ENCODE data around the gene RNF144B.
"Not testable (repeated sequence)": the region's sequence is repeated elsewhere in the genome, so short reads cannot be mapped to it uniquely, and the experiment has no call there.

The RNF144B gene

DNA sequence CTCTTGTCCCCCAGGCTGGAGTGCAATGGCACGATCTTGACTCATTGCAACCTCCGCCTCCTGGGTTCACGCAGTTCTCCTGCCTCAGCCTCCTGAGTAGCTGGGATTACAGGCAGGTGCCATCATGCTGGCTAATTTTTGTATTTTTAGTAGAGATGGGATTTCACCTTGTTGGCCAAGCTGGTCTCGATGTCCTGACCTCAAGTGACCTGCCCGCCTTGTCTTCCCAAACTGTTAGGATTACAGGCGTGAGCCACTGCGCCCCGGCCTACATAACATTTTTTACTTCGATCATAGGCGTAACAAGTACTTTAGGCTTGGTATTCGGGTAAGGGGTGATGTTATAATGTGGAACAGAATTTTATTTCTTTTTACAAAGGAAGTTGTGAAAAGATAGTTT, 22.5 kb downstream of the RNF144B start:
- not testable (repeated sequence) for DNase-seq (ENCODE audit: low read depth)

DNA sequence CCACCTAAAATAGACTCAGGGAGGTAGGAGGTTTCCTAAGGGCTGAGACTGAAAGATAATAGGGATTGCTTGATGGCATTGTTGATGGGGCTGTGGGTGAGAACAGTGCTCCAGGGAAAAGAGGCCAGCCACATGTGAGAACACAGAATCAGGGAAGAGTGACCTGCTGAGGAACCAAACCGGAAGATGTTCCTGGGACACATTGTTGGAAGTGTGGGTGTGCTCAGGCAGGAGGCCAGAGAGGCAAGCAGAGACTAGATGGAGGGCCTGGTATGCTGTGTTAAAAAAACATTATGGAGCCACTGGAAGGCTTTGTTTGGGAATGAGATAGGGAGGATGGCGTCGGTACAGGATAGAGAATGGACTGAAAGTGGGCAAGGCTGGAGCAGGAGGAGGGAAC, 23.3 kb downstream of the RNF144B start:
- DNase-seq (ENCODE audit: low read depth): no peak

DNA sequence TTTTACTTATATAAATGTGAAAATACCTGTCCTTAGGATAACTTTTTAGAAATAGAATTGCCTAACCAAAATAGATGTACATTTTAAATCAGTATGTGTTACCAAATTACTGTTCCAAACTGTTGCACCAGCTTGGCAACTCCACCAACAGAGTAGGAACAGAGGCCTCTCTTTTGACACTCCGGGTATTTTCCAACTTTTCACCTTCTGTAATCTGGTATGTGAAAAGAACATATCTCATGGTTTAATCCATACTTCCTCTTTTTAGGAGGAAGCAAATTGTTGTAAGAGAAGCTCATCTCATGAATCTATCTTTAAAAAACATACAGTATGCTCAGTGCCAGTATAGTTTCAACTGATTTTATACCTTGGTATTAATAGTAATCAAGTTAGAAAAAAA, 24.9 kb downstream of the RNF144B start:
- DNase-seq (ENCODE audit: low read depth): no peak

DNA sequence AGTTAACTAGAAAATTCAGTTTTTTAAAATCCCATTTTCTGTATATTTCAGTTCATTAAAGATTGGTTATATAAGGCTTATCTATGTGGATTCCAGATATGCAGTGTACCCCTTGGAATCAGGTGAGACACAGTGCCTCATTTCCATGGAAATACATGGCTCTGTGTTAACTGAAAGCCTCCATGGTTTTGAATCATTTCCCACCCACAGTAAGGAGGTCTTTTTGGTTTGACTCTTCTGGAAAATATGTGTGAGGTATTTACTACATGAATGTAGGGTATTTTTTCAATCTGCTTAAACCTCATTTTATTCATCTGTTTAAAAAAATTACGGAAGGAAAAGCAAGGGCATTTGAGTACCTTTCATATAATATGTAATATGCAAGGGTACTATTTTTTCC, 25.5 kb downstream of the RNF144B start:
- no peak for DNase-seq (ENCODE audit: low read depth)

DNA sequence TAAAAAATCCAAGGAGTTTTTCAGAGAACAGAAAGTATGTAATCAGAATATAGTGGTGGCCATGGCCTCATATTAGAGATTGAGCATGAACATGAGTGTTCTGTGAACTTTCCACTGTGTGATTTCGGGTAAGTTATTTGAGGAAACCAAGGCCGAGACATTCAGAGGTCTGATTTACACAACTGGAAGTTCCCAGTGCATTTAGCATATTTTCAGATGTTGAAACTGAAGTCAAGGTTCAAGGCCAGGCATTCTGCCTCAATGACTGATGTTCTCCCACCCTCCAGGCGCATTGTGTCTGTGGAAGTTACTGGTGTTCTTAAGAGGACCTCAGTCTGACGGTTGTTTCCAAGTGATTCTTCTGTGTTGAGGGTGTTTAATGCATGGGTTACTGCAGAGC, 26.2 kb downstream of the RNF144B start:
- no peak for DNase-seq (ENCODE audit: low read depth)

DNA sequence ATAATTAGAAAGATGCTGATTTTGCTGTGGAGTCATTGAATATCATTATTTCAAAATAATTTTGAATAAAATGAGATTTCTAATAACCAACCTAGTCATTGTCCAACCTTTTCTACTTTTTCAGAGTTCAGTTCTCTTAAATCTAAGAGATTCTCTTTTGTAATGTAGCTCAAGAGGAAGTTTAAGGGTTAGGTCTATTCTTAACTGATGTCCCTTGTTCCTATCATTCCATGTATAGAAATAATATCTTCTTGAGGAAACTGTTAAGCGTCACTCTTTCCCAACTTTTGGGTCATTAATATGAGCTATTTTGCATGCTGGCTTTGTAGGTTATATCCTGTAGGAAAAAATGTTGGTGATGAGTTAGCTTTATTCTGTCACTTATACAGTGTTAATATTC, 27.0 kb downstream of the RNF144B start:
- no peak for DNase-seq (ENCODE audit: low read depth)

DNA sequence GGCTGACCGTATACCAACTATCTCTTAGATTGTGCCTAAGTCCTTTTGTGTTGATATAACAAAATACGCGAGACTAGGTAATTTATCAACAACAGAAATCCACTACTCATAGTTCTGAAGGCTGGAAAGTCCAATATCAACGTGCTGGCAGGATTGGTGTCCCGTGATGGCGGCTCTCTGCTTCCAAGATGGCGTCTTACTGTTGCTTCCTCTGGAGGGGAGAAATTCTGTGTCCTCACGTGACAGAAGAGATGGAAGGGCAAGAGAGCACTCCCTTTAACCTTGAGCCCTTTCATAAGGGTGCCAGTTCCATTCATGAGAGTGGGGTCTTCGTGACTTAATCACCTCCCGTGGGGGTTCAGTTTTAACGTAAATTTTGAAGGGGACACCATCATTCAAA, 28.1 kb downstream of the RNF144B start:
- DNase-seq (ENCODE audit: low read depth): no peak

DNA sequence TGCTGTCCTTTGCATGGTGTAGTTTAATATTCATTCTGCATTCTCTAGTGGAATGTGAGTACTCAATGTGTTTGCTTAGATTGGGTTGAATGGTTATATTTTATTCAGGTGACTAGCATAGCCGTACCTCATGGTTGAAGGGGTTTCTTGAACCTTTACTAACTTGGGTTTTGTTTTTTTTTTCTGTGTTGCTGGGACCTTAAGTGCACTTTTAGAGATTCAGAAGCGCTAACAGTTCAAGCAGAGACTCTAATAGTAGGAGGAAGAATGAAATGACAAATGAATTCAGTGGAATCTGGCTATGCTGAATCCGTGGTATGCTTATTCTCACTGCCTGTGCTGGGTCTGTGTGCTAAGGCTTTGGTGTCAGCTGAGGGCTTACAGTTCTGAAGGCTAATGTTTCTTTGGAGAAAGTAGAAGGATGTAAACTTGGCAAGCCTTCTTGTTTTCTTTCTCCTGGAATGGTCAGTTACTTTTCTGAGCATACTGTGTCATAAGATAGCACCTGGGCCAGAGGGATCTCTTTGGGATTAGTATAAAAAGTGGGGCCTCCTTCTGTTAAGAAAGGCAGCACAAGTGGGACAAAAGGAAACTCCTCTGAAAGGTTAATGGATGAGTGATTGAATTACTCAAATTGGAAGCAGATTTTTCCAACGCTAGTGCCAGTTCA, 28.7 kb downstream of the RNF144B start:
- no peak for DNase-seq (ENCODE audit: low read depth)

DNA sequence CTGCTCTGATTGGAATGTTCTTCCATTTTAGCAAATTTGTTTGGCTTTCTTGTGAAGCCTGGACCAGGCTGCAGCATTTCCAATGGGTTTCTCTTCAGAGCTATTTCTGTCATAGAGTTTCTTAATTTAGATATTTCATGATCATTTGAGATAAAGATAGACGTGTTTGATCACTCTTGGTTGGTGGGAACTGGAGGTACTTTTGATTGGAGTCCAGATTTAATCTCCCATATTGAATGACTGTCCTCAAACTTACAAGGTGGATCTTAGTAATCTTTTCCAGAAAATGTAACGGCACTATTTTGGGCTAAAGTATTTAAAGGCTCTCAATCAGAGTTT, 29.2 kb downstream of the RNF144B start:
- no peak for DNase-seq (ENCODE audit: low read depth)

DNA sequence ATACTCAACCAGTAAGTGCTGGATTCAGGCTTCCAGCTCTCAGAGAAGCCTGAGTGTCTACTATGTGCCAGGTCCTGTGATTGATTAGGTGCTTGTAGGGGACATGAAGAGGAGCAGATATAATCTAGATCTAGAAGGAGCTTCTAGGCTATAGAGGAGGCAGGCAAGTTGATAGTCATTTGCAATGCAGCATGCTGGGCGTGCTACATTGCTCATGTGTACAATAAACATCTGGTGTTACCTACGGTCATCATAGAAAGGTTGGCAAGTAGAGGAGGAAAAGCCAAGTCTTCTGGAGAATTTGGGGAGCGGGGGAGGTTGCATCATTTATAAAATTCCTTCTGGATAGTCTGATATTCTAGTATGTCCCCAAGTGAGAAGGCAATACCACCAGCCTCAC, 33.2 kb downstream of the RNF144B start:
- DNase-seq (ENCODE audit: low read depth): no peak

DNA sequence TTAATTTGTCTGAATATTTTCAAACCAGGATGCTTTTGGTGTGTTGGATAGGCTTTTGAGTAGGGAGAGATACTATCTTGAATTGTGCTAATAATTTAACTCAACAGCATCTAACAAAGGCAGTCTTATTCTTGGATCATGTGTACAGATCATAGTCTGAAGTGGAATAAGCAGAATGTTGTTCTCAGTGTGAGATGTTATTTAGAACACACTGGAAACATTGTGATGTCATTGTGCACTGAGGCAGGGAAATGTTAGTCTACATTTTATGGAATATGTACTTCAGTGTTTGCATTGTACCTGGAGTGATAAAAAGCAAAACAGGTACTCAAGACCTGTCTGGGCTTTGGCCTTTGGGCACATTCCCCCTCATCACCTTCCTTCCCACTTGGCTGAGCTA, 35.0 kb downstream of the RNF144B start:
- DNase-seq (ENCODE audit: low read depth): no peak

DNA sequence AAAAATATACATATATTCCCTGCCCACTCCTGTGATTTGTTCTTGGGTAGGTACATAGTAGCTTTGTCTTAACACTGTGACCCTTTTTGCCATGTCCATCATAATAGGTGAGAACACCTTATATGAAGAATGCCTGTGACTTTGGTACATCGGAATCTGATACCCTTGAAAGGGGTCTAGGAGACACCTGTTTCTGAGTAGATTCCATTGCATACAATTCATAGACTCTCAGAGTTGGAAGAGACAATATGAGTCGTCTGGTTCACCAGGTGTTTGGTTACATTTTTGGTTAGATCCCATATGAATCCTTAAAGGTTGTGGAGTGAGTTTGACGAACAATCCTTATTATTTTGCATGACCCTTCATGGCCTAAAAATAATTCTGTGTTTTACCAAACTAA, 36.3 kb downstream of the RNF144B start:
- DNase-seq (ENCODE audit: low read depth): no peak

DNA sequence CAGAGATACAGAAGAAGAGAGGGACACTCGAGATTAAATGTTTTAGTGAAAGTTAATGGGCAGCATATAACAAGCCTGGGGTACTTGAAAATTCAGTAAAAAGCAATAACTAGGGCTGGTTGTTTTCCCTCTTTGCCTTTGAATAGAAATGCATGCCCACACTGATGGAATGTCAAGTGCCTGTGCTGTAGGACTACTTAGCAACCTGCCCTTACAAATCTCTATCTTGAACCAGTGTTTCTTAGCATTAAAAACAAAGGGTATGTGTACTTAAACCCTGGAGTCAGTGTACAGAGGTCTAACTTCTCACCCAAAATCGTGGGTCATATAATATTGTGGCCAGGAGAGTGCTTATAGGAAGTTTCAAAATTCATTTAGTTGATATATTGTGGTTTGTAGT, 37.1 kb downstream of the RNF144B start:
- no peak for DNase-seq (ENCODE audit: low read depth)

DNA sequence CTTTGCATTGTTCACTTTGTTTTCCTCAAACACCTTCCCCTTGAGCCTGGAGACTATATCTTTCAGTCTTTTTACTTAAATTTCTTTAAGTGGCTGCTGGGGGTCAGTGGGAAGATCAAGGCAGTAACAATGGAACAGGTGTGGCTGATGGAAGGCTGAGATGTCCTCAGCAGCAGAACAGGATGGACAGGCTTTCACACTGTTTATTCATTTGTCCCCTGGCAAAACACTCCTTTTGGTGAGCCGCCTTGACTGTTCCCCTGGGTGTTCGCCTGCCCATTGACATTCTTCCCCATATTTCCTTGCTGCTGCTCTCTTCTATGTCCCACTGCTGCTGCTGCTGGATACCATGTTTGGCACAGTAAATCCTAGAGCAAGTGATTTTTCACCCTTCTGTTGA, 38.1 kb downstream of the RNF144B start:
- no peak for DNase-seq (ENCODE audit: low read depth)

DNA sequence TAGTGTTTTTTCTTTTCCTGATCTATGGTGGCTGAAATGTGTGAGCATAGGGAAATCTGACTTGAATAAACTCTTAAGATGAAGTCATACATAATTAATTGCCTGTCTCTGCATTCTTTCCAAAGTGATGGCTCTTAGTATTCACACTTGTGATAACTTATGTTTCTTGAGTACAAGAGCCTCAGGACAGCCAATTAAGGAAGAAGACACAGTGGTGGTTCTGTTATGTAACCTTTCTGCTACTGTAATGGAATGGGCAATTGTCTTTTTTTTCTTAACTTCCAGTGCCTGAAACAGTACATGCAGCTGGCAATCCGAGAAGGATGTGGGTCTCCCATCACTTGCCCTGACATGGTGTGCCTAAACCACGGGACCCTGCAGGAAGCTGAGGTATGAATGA, 40.1 kb downstream of the RNF144B start:
- DNase-seq (ENCODE audit: low read depth): no peak

DNA sequence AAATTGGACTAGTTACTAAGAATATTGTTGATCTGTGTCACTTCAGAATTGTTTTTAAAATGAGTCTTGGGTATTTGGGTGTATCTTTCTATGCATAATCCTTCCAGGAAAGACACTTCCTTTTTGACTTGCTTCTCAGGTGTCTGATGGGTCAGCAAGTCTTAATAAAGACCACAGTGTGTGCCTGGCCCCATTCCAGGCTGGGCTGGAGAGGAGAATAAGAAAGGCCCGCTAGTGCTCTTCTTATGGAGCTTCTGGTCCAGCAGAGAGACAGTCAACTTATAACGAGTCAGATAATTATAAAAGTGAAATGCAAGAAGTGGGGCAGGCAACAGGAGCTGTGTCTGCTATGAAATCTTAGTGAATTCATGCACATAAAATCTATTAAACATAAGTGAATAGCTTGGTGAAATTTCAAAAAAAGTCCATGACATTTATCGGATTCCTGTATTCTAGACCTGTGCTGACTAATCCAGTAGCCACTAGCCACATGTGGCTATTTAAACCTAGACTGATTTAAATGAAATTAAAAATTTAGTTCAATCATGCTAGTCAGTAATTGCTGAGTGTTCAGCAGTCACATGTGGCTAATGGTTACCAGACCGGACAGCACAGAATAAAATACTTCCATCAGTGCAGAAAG, 42.6 kb downstream of the RNF144B start:
- DNase-seq (ENCODE audit: low read depth): no peak

DNA sequence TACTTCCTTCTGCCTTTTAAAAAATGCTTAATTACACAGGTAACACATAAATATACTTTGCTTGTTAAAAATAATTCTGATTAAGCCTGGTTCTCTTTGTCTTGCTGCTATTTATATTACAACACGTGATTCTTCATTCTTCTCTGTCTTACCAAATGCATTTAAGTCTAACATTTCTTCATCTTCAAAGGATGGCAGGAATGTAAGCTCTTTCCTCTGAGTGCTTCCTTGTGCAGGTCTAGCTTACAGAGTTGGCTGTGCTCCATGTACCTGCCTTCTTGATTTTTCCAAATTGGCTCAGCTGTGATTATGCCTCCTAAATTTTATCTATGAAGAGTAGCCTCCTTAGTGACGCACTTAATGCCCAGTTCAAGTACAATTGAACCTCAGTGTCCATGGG, 44.4 kb downstream of the RNF144B start:
- no peak for DNase-seq (ENCODE audit: low read depth)

DNA sequence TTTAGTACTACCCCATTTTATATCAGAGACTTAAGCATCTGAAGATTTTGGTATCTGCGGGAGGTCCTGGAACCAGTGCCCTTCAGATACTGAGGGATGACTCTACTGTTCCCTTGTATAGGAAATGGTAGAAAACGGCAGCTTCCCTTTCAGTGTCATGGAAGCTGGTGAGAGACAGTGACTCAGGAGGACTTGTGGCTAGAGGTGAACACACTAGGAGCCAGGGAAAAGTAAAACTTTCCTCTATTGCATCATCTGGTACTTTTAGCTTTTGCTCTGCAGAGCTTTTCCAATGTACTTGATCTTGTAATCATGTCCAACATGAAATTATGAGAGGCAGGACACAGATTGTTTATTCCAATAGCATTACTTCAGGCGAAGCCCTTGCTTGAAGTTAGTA, 45.0 kb downstream of the RNF144B start:
- DNase-seq (ENCODE audit: low read depth): no peak

DNA sequence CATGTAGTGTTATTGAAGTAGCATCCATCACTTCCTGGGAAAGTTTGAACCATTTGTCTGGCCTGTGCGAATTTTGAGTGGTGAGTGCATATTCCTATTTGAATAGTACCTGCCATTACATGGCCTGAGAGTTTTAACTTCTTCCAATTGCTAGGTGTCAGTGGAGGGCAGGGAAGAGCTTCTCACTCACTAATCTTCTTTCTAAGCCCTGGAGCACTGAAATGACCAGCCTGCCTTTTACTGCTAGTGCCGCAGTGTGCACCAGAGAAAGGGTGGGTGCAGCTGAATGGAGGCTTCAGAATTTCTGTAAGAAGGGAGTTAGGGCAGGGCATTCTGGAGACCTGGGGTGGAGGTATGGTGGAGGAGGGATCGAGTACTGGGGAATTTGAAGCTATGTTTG, 45.5 kb downstream of the RNF144B start:
- DNase-seq (ENCODE audit: low read depth): no peak

DNA sequence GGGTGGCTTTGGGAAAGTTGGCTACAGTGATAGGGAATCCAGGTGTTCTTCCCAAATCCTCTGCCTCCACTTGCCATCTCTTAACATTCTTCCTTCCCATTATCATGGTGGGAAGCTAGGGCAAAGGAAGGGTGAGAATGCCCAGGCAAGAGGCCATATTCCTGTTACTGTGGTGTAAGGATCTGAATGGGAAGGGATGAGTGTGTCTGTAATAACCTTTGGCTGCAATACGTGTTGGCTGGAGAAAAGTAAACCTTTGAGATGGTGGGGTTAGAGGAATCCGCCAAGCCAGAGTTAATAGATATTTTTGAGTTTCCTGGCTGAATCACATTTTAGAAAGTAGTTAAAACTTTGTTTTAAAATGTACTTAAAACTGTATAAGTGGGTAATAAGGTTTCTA, 45.9 kb downstream of the RNF144B start:
- DNase-seq (ENCODE audit: low read depth): no peak

DNA sequence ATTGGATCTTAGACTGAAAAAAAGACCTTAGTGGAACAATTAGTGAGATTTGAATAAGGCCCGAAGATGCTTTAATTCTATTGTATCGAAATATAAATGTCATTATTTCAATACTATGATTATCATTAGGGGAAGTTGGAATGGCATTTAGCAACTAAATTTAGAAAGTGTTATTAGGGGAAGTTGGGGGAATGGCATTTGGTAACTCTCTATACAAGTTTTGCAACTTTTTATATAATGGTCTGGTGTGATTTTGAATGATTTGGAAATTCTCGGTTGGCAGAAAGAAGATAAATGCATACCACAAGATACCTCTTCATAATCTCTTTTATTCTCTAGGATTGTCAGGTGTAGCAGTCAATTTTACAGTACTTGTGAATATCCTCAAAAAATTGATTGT, 49.2 kb downstream of the RNF144B start:
- no peak for DNase-seq (ENCODE audit: low read depth)

DNA sequence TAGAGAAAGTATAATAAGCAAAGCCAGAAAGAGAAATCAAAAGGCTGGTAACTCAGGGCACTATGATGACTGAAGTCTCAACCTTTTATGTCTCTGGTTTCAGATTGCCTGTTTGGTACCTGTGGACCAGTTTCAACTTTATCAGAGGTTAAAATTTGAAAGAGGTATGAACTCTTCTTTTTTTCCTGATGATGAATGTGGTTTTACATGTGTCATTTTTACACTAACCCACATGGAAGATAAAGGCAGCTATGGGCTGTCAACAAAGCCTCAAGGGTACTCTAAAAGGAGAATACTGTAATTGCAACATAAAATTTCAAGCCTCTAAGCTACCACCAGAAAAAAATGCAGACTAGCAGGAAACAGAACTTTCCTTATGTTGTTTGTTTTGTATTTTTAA, 52.4 kb downstream of the RNF144B start:
- no peak for DNase-seq (ENCODE audit: low read depth)

DNA sequence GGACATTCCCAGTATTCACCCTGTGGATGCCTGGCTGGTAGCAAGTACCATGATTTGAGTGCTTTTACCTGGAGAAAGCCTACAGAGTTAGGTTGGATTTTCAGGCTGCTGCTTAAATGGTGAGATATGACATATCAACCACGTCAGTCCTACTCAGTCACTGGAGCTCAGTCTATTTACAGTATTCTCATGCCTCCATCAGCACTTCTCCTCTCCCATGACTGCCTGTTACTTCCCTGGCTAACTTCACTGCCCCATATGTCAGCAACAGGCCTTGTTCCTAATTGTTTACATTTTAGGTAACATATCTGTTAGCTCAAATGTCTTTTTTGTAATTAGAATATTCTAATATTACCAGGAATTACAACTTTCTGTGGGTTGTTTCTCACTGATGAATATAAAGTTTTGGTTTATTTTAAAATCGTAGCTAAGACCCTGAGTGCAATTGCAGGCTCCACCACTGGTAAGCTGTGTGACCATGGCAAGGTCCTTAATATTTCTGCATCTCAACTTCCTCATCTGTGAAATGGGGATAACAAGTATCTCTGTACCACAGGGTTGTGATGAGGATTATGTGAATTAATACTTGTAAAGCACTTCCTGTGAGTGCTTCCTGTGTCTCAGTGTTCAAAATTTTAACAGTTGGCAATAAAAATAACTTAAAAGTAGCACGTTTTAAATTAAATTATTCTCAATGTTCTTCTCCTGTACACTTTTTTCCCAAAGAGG, 54.3 kb downstream of the RNF144B start:
- DNase-seq (ENCODE audit: low read depth): no peak

DNA sequence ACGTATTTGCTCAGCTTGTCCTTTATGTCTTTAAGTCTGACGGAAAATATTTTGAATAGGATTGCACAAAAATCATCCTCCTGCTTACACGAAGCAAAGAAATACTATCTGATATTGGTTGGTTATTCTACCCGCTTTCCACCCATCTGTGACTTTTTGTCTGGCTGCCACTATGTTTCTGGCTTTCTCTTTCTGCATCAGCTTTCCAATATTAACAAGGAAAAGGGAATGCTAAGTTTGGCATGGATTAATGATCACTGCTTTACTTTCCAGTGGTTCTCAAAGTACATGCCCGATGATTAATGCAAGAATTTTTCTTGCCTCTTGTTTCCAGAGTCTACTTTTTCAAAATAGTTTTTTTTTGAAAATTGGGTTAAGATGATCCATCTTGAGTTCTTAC, 57.0 kb downstream of the RNF144B start:
- DNase-seq (ENCODE audit: low read depth): no peak
